ENCODE data around the gene GAL.
A peak's percentile ranks its signal among the peaks of the same experiment; 100 is the strongest.

Gene GAL

DNA sequence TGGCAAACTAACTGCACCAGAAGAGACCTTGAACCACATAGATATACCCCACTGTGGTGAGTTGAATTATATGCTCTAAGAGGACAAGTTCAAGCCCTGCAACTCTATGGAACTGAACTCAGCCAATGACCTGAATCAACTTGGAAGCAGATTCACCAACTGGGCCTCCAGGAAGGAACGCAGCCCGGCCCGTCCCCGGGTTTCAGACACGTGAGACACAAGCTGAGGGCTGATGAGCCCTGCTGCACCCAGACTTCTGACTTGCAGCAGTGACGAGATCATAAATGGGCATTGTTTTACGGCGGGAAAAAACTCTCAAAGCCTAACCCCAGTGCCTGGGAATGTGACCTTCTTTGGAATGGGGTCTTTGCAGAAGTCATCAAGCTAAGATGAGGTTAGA is 28.5 kb upstream of the GAL start:
- no peak for TF ChIP-seq GATA2 (IDR thresholded peaks at IDR 0.05; ENCODE audit: low read depth, low read length)
- TF ChIP-seq GATA3 (IDR thresholded peaks at IDR 0.05; ENCODE audit: low read depth, low read length), result no peak

DNA sequence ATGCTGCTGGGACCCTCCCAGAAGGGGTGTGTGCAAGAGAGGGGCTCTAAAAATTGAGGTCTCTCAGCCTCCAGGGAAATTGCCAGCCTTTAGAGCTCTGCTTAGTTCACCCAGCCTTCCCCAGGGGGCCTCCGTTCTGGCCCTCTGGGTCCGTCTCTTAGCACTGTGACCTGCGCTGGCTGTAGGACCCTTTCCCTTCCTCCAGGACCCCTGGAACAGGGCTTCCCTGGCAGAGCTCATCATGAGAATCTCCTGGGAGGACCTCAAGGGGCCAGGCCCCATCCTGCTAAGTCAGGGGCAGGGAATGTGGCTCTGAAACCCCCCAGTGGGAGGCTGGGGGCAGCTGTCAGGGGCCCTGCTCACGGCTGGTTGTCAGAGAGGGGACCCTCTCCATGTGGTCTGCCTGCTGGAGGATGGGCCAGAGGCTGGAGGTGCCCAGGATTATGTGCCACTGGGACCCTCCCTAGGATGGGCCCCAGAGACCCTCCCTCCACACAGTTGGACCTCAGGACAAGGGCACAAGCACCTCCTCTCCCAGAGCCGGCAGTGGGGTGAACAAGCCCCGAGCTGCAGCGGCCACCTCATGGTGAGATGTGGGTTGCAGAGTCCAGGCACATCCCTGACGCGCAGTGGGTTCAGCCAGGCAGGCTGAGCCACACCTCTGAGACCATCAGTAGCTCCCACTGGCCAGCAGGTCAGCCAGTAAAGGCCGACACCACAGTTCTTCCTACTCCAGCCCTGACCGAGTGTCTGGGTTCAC is 27.1 kb upstream of the GAL start:
- TF ChIP-seq GATA2 (IDR thresholded peaks at IDR 0.05; ENCODE audit: low read depth, low read length) (no peak), GATA3 (IDR thresholded peaks at IDR 0.05; ENCODE audit: low read depth, low read length) (no peak)

DNA sequence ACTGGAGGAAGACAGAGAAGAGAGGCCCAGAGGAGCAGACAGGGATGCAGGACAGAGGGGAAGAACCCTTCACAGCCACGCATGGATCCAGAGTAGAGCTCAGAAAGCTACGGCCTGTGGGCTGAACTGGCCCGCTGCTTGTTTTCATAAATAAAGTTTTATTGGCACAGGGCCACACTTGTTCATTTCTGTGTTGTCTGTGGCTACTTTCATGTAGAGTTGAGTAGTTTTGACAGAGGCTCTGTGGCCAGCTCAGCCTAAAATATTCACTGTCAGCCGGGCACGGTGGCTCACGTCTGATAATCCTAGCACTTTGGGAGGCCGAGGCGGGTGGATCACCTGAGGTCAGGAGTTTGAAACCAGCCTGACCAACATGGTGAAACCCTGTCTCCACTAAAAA is 26.2 kb upstream of the GAL start:
- TF ChIP-seq GATA2 (IDR thresholded peaks at IDR 0.05; ENCODE audit: low read depth, low read length), result no peak
- TF ChIP-seq GATA3 (IDR thresholded peaks at IDR 0.05; ENCODE audit: low read depth, low read length), result no peak

DNA sequence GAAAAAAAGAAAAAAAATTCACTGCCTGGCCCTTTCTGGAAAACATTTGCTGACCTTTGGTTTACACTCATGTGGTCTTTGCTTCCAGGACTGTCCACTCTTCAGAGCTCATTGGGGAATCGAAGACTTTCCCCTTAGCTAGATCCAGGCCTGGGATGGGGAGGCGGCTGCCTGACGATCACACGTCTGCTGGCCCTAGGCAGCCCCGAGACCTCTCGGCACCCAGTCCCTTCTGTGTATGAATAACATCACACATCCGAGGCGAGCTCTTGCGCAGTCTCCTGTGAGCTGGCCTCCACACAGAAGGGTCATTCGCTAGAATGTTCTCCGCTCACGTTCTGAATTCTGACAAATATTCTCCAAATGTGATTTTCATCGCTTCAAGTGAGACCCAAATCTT is 25.7 kb upstream of the GAL start:
- TF ChIP-seq GATA2 (IDR thresholded peaks at IDR 0.05; ENCODE audit: low read depth, low read length) (no peak), GATA3 (IDR thresholded peaks at IDR 0.05; ENCODE audit: low read depth, low read length) (no peak)

DNA sequence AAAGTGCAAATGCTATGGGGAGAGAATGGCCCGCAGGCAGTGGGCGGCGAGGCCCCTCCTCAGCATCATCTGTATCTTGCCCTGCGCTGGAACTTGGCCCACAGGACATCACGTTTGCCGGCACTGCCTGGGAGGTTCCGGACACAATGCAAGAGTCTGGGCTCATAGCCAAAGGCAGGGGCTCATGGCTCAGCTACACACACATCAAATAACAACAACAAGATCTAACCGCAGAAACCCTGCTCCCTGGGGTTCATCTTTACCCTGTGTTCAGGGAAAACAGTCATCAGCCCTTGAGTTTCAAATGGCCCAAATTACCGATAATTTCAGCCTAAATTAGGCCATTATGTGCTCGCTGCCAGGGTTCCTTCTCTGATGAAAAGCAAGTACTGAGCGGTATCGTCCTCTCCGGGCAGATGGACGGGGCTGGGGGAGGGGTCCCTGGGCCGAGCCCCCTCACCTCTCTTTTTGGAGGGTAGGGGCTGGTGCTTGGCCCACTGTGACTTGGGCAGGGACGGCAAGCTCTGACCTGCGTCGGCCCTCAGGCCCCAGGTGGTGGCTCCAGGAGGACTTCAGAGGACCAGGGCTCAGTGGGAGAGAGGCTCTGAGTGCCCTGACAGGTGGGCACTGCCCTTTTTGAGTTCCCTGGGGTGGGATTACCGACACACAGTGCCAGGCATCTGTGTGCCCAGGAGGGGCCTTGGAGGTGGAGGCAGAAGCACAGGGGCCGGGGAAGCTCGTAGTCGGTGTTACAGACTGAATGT is 25.0 kb upstream of the GAL start:
- TF ChIP-seq GATA3 (IDR thresholded peaks at IDR 0.05; ENCODE audit: low read depth, low read length), result no peak
- TF ChIP-seq GATA2 (IDR thresholded peaks at IDR 0.05; ENCODE audit: low read depth, low read length), result peak; percentile 54

DNA sequence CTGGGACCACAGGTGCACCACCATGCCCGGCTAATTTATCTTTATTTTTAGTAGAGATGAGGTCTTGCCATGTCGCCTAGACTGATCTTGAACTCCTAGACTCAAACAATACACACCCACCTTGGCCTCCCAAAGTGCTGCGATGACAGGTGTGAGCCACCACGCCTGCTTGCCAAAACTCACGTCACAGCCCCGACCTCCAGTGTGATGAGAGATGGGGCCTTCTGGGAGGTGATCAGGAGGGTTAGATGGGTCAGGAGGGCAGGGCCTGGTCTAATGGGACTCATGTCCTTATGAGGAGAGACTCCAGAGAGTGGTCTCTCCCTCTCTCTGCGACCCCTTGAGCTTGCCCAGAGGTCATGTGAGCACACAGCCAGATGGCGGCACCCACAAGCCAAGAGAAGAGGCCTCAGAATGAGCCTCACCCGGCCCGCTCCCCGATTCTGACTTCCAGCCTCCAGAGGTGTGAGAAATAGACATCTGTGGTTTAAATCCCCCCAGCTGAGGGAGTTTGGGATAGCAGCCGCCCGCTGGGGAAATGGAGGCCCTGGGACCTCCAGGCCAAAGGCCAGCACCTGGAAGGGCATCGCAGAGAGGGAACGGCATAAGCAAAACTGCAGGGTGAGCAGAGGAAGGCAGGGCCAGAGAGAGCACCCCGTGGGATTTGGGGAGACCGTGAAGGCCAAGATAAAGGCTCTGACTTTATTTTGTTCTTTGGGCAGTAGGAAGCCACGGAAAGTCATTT is 24.1 kb upstream of the GAL start:
- TF ChIP-seq GATA3 (IDR thresholded peaks at IDR 0.05; ENCODE audit: low read depth, low read length), result no peak
- no peak for TF ChIP-seq GATA2 (IDR thresholded peaks at IDR 0.05; ENCODE audit: low read depth, low read length)

DNA sequence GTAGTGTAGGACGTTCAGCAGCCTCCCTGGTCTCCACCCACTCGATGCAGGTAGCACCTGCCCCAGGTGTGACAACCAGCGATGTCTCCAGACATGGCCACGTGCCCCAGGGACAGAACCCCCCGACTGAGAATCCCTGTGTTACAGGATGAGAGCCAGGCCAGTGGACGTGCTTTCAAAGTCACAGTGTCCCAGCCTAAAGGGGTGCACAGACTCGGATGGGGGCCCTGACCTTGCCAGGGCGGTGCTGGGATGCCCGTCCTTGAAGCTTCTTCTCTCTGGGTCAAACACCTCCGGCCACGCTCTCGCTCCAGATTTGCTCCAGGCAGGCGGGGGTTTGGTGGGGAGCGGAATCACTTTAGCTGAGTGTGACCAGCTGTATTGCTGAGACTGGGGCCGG is 23.3 kb upstream of the GAL start:
- no peak for TF ChIP-seq GATA3 (IDR thresholded peaks at IDR 0.05; ENCODE audit: low read depth, low read length)
- no peak for TF ChIP-seq GATA2 (IDR thresholded peaks at IDR 0.05; ENCODE audit: low read depth, low read length)

DNA sequence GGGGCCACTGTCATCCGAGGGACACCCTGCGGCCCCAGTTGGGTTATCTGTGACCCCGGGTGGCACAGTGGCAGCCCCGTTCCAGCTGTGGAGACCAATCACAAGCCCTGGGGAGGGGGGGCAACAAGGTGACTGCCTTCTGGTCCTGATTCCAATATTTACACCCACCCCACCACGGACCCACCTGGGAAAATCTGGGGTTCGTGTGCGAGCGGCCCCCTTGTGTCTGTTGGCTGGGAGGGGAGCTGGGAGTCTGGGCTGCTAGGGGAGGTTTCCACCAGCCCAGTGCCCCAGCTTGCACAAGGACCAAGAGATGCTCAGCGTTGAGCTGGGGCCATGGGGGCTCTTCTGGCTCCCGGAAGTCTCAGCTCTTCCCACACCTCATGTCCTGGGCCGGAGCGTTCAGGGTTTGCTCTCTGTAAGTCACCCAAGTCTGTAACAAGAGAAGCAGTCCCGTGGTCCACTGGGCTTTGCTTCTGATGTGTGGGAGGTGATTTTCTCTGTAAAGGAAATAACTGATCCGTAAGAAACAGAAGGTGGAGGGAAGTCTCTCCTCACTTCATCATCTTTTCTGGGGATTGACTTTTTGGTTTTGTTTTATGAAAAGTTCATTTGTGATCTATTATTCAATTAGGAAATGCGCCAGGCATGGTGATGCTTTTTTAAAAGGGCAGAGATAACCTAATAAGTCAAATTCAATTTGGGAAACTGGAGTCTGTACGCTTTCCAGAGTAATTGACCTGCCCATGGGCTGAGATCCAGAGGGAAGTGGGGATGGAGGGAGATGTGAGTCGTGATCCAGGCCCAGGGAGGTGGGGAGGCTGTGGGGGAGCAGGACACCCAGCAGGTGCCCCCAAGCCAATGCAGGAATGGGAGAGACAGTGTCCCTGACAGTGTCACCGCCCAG is 22.4 kb upstream of the GAL start:
- TF ChIP-seq GATA3 (IDR thresholded peaks at IDR 0.05; ENCODE audit: low read depth, low read length), result no peak
- peak; percentile 91 for TF ChIP-seq GATA2 (IDR thresholded peaks at IDR 0.05; ENCODE audit: low read depth, low read length)

DNA sequence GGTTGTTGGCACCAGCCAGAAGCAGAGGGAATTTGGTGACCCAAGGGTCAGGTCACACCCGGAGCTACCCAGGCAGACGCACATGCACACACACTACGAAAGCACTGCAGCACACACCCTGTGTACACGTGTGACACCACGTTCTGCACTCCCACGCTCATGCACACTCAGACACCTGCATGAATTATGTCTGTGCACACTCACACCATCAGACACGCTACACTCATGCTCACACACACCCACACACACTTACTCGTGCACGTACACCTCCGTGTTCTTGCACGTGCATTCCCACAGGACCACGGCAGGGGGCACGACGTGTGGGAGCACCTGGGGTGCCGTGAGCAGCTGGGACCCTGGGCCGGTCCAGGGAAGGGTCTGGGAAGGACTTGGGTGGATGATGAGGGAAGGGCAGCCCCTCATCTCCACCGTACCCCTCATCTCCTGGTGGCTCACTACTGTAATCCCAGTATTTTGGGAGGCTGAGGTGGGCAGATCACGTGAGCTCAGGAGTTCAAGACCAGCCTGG is 20.8 kb upstream of the GAL start:
- no peak for TF ChIP-seq GATA3 (IDR thresholded peaks at IDR 0.05; ENCODE audit: low read depth, low read length)
- TF ChIP-seq GATA2 (IDR thresholded peaks at IDR 0.05; ENCODE audit: low read depth, low read length), result no peak

DNA sequence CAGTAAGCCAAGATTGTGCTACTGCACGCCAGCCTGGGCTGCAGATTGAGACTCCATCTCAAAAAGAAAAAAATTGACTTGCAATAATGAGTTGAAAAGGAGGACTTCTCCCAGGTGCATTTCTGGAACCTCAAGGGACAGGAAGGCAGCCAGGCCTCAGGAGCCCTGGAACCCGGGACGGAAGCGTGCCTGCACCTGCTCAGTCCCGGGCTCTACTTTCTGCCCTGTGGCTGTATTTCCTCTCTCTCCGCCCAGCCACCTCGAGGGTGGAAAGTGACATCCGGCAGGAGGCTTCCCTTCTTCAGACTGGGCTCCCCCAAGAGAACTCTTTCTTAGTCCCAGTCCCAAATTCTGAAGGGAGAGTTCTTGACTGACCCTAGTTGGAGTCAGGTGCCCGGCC is 20.2 kb upstream of the GAL start:
- TF ChIP-seq GATA2 (IDR thresholded peaks at IDR 0.05; ENCODE audit: low read depth, low read length), result no peak
- no peak for TF ChIP-seq GATA3 (IDR thresholded peaks at IDR 0.05; ENCODE audit: low read depth, low read length)

DNA sequence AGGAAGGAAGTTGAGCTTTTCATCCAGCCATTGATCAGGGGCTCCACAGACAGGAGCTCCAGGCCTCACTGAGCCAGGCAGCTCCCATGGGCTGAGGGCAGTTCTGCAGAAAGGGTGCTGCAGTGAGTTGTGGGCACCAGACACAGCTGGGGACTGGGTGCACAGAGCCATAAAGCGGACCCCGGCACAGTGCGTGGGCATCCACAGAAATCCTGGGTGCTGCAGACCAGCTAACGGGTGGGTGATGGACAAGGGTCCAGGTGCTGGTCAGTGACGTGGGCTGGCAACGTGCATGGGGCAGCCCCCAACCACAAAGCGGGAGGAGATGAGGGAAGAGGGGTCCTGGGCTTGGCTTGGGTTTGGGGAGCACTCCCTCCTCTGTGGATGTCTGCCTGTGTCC is 19.4 kb upstream of the GAL start:
- TF ChIP-seq GATA3 (IDR thresholded peaks at IDR 0.05; ENCODE audit: low read depth, low read length) (no peak), GATA2 (IDR thresholded peaks at IDR 0.05; ENCODE audit: low read depth, low read length) (no peak)

DNA sequence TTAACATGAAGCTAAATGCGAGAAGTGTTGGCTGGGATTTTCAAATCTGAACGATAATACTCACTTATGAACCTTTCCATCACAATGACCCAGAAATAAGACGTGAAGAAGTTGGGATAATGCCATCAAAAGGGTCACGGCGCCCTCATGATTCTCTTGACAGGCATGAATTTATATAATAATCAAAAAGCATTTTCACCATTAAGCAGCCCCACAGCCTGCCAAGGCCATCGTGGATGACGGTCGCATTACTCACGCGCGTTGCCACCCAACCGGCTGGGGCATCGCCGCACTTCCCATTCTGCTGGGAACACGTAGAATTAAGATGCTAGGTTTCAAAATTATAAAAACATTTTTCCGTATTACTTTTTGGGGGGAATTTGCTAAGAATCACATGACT is 18.9 kb upstream of the GAL start:
- TF ChIP-seq GATA2 (IDR thresholded peaks at IDR 0.05; ENCODE audit: low read depth, low read length) (no peak), GATA3 (IDR thresholded peaks at IDR 0.05; ENCODE audit: low read depth, low read length) (no peak)

DNA sequence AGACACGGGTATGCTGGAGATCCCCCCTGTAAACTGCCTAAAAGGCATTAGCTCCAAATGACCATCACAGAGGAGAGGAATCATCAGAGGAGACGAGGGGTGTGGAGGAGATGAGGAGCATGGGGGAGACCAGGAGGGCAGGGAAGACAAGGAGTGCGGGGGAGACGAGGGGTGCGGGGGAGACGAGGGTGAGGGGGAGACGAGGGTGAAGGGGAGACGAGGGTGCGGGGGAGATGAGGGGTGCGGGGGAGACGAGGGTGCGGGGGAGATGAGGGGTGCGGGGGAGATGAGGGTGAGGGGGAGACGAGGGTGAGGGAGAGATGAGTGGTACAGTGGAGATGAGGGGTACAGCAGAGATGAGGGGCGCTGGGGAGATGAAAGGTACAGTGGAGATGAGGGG is 17.5 kb upstream of the GAL start:
- TF ChIP-seq GATA3 (IDR thresholded peaks at IDR 0.05; ENCODE audit: low read depth, low read length) (no peak), GATA2 (IDR thresholded peaks at IDR 0.05; ENCODE audit: low read depth, low read length) (no peak)

Measured in SH-SY5Y (cell line).